HTERT RPE-1 (cell line): Measurements from ENCODE around the gene GP5.

ENCODE experiments used
- in situ Hi-C: fragments of 300-500 bp; cut with MboI; formaldehyde crosslinking; loops from 4 replicates; pipeline ENCODE4 v1.14.3; 2020; ENCODE audit warnings: low sequenced_read_pairs

Gene GP5

GRCh38 chr3:194379231-194379630 is 19.8 kb downstream of the GP5 start:
- in situ Hi-C loops: no loop called here

- in situ Hi-C loops: no loop called here
Observed at GRCh38 chr3:194377708-194378107, 21.4 kb downstream of the GP5 start.

GRCh38 chr3:194376241-194376560 is 22.9 kb downstream of the GP5 start:
- in situ Hi-C loops: no loop called here

GRCh38 chr3:194375473-194376240 is 23.4 kb downstream of the GP5 start:
- in situ Hi-C loops: no loop called here

- in situ Hi-C loops: no loop called here
Observed at GRCh38 chr3:194374935-194375334, 24.1 kb downstream of the GP5 start.

GRCh38 chr3:194373899-194374298 is 25.2 kb downstream of the GP5 start:
- in situ Hi-C loops: no loop called here

GRCh38 chr3:194373028-194373427 is 26.0 kb downstream of the GP5 start:
- in situ Hi-C loops: no loop called here

- in situ Hi-C loops: no loop called here
Observed at GRCh38 chr3:194370753-194371152, 28.3 kb downstream of the GP5 start.

- in situ Hi-C loops: no loop called here
Observed at GRCh38 chr3:194369522-194370279, 29.4 kb downstream of the GP5 start, which contains the start of gene LRRC15. Gene LRRC15, minus strand, starts transcription at chr3:194369743. Its CDS starts 8,700 bp downstream, at chr3:194361043.

GRCh38 chr3:194368918-194369317 is 30.1 kb downstream of the GP5 start:
- in situ Hi-C loops: no loop called here

GRCh38 chr3:194367992-194368841 is 30.8 kb downstream of the GP5 start:
- in situ Hi-C loops: no loop called here

GRCh38 chr3:194365978-194366490 is 33.0 kb downstream of the GP5 start:
- in situ Hi-C loops: no loop called here

GRCh38 chr3:194365526-194365925 is 33.5 kb downstream of the GP5 start:
- in situ Hi-C loops: no loop called here

GRCh38 chr3:194364652-194365434 is 34.2 kb downstream of the GP5 start:
- in situ Hi-C loops: no loop called here

GRCh38 chr3:194364314-194364651 is 34.8 kb downstream of the GP5 start:
- in situ Hi-C loops: no loop called here

- in situ Hi-C loops: no loop called here
Observed at GRCh38 chr3:194360568-194360967, 38.5 kb downstream of the GP5 start.

GRCh38 chr3:194357681-194358080 is 41.4 kb downstream of the GP5 start:
- in situ Hi-C loops: no loop called here

GRCh38 chr3:194355379-194355778 is 43.7 kb downstream of the GP5 start:
- in situ Hi-C loops: no loop called here

GRCh38 chr3:194354315-194354714 is 44.8 kb downstream of the GP5 start:
- in situ Hi-C loops: no loop called here

GRCh38 chr3:194352667-194353246 is 46.3 kb downstream of the GP5 start:
- in situ Hi-C loops: no loop called here
